Adrenal gland (tissue), 12 donors: ENCODE data around the gene NELFA. TPM values are rescaled to one million over a fixed set of nuclear protein-coding genes. Genes with fewer than 3 reads are reported as not detected.

ENCODE experiments used
- DNase-seq, 7 donors: peaks; one replicate each; pipeline ENCODE4 v3.0.0-alpha.2; 2019 to 2020
- H3K27ac ChIP-seq, 5 donors: fragments of 200-600 bp; sonication (generic) in 4 of 5; 1 replicate in 3 of 5; 2 replicates in 2 of 5; pipeline versions ENCODE4 v1.5.1 to v1.8.0; 2016 to 2020; ENCODE audit warnings: mild to moderate bottlenecking in 1 of 5
- H3K27me3 ChIP-seq: fragments of 200-600 bp; 2 replicates; pipeline ENCODE4 v1.8.0; 2021
- H3K36me3 ChIP-seq, 2 donors: fragments of 200-600 bp; replicated peaks in 1 of 2; 1 replicate in 1 of 2; 2 replicates in 1 of 2; pipeline versions ENCODE4 v1.5.1 to v1.8.0; 2018 to 2022
- H3K4me1 ChIP-seq, 2 donors: fragments of 200-600 bp; replicated peaks in 1 of 2; 1 replicate in 1 of 2; 2 replicates in 1 of 2; pipeline versions ENCODE4 v1.5.1 to v1.8.0; 2018 to 2021
- H3K4me3 ChIP-seq, 4 donors: fragments of 200-600 bp; sonication (generic) in 3 of 4; one replicate each; pipeline ENCODE4 v1.5.1; 2016 to 2018
- H3K9me3 ChIP-seq, 3 donors: fragments of 200-600 bp; sonication (generic) in 1 of 3; replicated peaks in 1 of 3; 1 replicate in 2 of 3; 2 replicates in 1 of 3; pipeline versions ENCODE4 v1.5.1 to v1.8.0; 2016 to 2021
- POLR2A ChIP-seq, 2 donors: fragments of 450-650 bp; IDR thresholded peaks; one replicate each; pipeline ENCODE4 v1.6.1; 2017; ENCODE audit warnings: antibody characterized with exemption in 2 of 2, mild to moderate bottlenecking in 2 of 2, moderate library complexity in 1 of 2
- WGBS, 4 donors: extraction: QIAGEN DNeasy Blood & Tissue Kit in 2 of 4; methylation state at CpG; one replicate each; pipeline versions ENCODE4 v1.1.5 to v1.1.7; 2013 to 2017; 5-methylcytosine and 5-hydroxymethylcytosine counted together
- intact Hi-C, 2 donors: fragments of 100-400 bp; cut with DNase I; formaldehyde crosslinking; loops; one replicate each; pipeline versions ENCODE4 v1.14.1 to v1.15.0; 2022 to 2023
- polyA plus RNA-seq, 3 donors: library from polyadenylated mRNA; stranded (reverse); fragments of 200-250 nt in 2 of 3; fragments of 350-450 nt in 1 of 3; fragmentation: Illumina TruSeq in 1 of 3; extraction: RNeasy Lipid Tissue Mini Kit (QIAGEN cat#74804) in 1 of 3; gene quantifications; one replicate each; pipeline ENCODE4 v1.2.3, GENCODE V29; 2013 to 2014
- total RNA-seq, 9 donors: library from RNA; depleted of rRNA in 4 of 9; stranded (reverse); fragments of >200 nt in 4 of 9; fragments of 120-200 nt in 1 of 9; fragmentation: NEBNext Ultra II Directional in 1 of 9; extraction: Animal tissue kit (Norgen Biotek cat#: 25700) in 1 of 9; gene quantifications; one replicate each; pipeline versions ENCODE4 v1.1.0 to v1.2.4, GENCODE V29; 2013 to 2023
- TF ChIP-seq, protein P1 (sequence below), 6 experiments: fragments of 450-650 bp in 4 of 6; fragments of 200-600 bp in 2 of 6; sonication (generic) in 1 of 6; IDR thresholded peaks; 1 replicate in 5 of 6; 2 replicates in 1 of 6; pipeline versions ENCODE4 v1.5.1 to v1.8.0; 2016 to 2021; ENCODE audit warnings: antibody characterized with exemption in 6 of 6, mild to moderate bottlenecking in 2 of 6, moderate library complexity in 1 of 6
- donor health status: healthy with polysubstance abuse.
- donor health status: Bipolar disorder and iron deficiency.
- donor health status: DM: yes; HTN: yes; CAD: no.
- donor health status: DM: no; HTN: no; CAD: no.
- donor health status: DM: no; HTN: no; CAD: no.
- donor health status: DM: yes; HTN: yes; CAD: no.

Gene NELFA
- total and polyA plus RNA-seq, 12 donors: 8.5 to 55.2 (median 25.6) TPM

DNA sequence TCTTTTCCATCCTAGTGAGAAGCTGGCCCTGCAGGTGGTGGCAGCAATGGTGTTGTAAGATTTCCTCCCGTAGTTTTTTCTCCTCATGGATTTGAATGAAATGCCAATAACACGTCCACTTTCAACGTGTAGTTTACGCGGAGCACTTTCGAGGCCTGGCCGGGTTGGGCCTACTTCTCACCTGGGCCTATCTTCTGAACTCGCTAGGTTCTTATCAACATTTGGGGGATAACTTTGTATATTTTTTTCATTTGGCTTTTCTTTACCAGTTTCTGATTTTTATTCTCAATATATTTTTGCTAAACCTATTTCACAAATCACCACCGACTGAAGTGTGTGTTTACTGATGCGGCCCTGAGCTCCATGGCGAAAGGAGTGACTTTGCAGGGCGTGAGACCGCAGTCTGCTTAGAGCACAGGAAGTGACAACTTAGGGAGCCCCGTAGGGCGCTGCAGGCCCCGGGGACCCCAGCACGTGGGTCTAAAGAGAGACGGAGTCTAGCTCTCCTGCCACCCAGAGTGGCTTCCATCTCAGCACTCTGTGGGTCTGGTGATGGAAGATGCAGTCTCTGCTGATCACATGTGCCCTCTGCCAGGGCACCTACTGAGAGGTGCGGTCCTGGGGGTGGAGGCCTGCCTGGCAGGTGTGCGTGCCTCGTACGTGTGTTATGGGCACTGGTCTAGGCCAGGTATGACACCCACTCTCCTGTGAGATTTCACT, 29.1 kb downstream of the NELFA start:
- intact Hi-C loops: no loop called here
- H3K4me1 ChIP-seq: peaks cover 0 to 5% of the 10 kb centered on the region in 2 donors
- TF ChIP-seq POLR2A (IDR thresholded peaks at IDR 0.05): no peak
- TF ChIP-seq, protein P1, sequence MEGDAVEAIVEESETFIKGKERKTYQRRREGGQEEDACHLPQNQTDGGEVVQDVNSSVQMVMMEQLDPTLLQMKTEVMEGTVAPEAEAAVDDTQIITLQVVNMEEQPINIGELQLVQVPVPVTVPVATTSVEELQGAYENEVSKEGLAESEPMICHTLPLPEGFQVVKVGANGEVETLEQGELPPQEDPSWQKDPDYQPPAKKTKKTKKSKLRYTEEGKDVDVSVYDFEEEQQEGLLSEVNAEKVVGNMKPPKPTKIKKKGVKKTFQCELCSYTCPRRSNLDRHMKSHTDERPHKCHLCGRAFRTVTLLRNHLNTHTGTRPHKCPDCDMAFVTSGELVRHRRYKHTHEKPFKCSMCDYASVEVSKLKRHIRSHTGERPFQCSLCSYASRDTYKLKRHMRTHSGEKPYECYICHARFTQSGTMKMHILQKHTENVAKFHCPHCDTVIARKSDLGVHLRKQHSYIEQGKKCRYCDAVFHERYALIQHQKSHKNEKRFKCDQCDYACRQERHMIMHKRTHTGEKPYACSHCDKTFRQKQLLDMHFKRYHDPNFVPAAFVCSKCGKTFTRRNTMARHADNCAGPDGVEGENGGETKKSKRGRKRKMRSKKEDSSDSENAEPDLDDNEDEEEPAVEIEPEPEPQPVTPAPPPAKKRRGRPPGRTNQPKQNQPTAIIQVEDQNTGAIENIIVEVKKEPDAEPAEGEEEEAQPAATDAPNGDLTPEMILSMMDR (IDR thresholded peaks at IDR 0.05): no peak
- H3K36me3 ChIP-seq: peaks cover 0 to 78% of the 10 kb centered on the region in 2 donors
- no peak overlapping the region for H3K4me3 ChIP-seq
- no peaks in the 10 kb centered on the region for H3K27me3 ChIP-seq
- no peak overlapping the region for H3K27ac ChIP-seq
- no peak for DNase-seq
- WGBS, 4 donors: 92 to 93% (median 92%) methylated on average over 16 to 22 of the region's 22 CpGs
- H3K9me3 ChIP-seq: no peaks in the 10 kb centered on the region

DNA sequence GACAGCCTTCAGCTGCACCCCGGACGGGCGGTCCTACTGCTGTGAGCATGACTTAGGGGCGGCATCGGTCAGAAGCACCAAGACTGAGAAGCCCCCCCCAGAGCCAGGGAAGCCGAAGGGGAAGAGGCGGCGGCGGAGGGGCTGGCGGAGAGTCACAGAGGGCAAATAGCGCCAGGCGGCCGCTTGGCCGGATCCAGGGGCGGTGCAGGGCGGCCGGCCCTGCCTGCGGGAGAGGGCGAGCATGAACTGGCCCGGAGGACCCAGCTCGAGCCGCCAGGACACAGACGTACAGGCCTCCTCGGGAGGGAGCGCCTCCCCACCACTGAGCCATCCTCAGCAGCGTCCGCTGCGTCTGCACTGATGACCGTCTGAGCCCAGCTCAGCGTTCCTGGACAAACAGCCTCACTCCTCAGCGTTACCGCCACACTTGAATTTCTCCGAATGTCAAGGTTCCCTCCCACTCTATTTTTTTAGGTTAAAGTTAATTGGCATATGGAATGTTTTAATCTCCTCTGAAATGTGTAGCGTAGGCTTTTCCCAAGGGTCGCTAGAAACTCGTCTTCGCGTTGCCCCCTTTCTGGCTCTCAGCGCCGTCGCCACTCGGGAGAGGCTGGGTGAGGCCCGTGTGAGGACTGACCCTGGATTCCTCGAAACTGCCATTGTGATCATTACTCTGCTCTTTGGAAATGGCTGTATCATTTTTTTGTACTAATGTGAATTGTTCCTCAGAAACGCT, 29.9 kb downstream of the NELFA start:
- Histone ChIP-seq H3K9me3 (no peaks in the 10 kb centered on the region), H3K4me1 (no peaks in the 10 kb centered on the region), H3K36me3 (peaks cover 0 to 70% of the 10 kb centered on the region in 2 donors), H3K27ac (no peak overlapping the region), H3K27me3 (no peaks in the 10 kb centered on the region), H3K4me3 (no peak overlapping the region)
- TF ChIP-seq POLR2A (IDR thresholded peaks at IDR 0.05): no peak
- TF ChIP-seq, protein P1 (IDR thresholded peaks at IDR 0.05): no peak
- no peak for DNase-seq
- intact Hi-C loops: no loop called here
- 92 to 96% (median 93%) methylated on average over 21 to 45 of the region's 45 CpGs for WGBS, 4 donors

DNA sequence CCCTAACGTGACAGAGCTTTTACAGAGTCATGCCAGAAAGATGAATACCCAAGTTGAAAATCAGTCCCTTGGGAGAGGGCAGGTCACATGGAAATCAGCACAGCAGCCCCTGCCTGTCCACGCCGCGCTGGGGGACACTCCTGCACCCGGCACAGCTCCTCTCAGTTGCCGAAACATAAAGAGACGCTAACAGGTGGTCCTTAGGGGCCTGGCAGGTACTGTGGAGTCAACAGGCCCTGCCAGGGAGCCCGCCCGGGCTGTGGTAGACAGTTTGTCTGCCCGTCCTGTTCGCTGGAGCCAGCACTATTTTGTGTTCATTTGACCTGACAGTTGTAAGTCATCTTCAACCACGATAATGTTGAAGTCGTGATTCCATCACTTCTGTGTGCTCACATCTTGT, 30.5 kb downstream of the NELFA start:
- peaks cover 0 to 64% of the 10 kb centered on the region in 2 donors for H3K36me3 ChIP-seq
- H3K27ac ChIP-seq: no peak overlapping the region
- DNase-seq: no peak
- H3K4me3 ChIP-seq: no peak overlapping the region
- WGBS, 4 donors: 93 to 98% (median 95%) methylated on average over 13 of the region's 13 CpGs
- no peaks in the 10 kb centered on the region for H3K4me1 ChIP-seq
- intact Hi-C loops: no loop called here
- H3K27me3 ChIP-seq: no peaks in the 10 kb centered on the region
- TF ChIP-seq, protein P1 (IDR thresholded peaks at IDR 0.05): no peak
- TF ChIP-seq POLR2A (IDR thresholded peaks at IDR 0.05): no peak
- H3K9me3 ChIP-seq: no peaks in the 10 kb centered on the region

DNA sequence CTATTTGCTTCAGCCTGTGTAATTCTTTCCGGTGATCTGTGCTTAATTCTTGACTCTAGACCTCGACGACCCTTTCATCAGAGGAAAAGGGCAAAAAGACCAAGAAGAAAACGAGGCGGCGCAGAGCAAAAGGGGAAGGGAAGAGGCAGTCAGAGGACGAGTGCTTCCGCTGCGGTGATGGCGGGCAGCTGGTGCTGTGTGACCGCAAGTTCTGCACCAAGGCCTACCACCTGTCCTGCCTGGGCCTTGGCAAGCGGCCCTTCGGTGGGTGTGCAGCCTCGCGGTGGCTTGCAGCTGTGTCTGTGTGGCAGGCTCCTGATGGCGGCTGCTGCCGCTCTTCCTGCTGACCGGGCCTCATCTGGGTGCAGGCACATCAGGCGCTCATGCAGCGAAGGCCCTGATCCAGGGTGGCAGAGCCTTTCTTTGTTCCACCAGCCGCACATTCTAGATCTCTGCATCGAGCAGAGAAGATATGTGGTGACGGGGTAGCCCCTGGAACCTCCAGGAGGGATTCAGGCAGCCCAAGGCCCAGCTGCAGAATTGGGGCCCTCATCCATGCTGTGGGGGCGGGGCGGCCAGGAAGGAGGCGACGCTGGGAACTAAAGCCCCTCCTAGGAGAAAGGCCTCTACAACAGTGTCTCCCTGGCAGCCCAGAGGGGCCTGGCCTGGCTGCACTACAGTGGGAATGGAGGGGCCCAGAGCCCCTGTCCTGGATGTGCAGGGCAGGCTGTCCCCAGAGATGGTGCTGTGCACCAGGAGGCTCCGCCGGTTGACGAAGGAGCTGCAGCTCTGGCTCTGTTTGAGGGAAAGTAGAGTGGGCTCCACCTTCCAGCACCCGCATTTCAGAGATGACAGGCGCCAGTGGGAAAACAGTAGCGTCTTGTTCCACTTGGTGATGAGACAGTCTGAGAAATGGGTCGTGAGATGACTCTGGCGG, 32.1 kb downstream of the NELFA start:
- DNase-seq: peak in 1 of 7 donors; percentile 39
- peaks cover 0 to 48% of the 10 kb centered on the region in 2 donors for H3K36me3 ChIP-seq
- intact Hi-C loops: no loop called here

More for the DNA sequence above, 32.1 kb downstream of the NELFA start:
- H3K4me3 ChIP-seq: no peak overlapping the region
- H3K27me3 ChIP-seq: no peaks in the 10 kb centered on the region
- H3K27ac ChIP-seq: no peak overlapping the region
- H3K9me3 ChIP-seq: no peaks in the 10 kb centered on the region
- WGBS, 4 donors: 95 to 97% (median 97%) methylated on average over 21 to 35 of the region's 35 CpGs
- no peaks in the 10 kb centered on the region for H3K4me1 ChIP-seq
- TF ChIP-seq, protein P1 (IDR thresholded peaks at IDR 0.05): no peak
- no peak for TF ChIP-seq POLR2A (IDR thresholded peaks at IDR 0.05)
